Testis (tissue), 2 donors: ENCODE data around the gene KIAA1210.

Experiments used
- CTCF ChIP-seq, 3 experiments: fragments of 450-650 bp in 2 of 3; fragments of 200-600 bp in 1 of 3; sonication (generic) in 1 of 3; IDR thresholded peaks; one replicate each; pipeline ENCODE4 v1.5.1; 2016 to 2019; ENCODE audit warnings: antibody characterized with exemption in 3 of 3, mild to moderate bottlenecking in 2 of 3, moderate library complexity in 1 of 3
- POLR2A ChIP-seq: fragments of 450-650 bp; IDR thresholded peaks from one replicate; pipeline ENCODE4 v1.6.1; 2017; ENCODE audit warnings: antibody characterized with exemption, mild to moderate bottlenecking, moderate library complexity

- TF ChIP-seq POLR2A (no peak), CTCF (IDR thresholded peaks at IDR 0.05) (no peak)
Observed at GRCh38 chrX:119030990-119031389, 96.6 kb downstream of the KIAA1210 start.
